T-helper 1 cell (primary cell): ENCODE measurements around the gene BIRC6.
"Not testable (repeated sequence)": the region's sequence is repeated elsewhere in the genome, so short reads cannot be mapped to it uniquely, and the experiment has no call there.

Experiments used
- DNase-seq, 5 donors: peaks; one replicate each; pipeline ENCODE4 v3.0.0-alpha.2; 2012 to 2020

The BIRC6 gene

DNA sequence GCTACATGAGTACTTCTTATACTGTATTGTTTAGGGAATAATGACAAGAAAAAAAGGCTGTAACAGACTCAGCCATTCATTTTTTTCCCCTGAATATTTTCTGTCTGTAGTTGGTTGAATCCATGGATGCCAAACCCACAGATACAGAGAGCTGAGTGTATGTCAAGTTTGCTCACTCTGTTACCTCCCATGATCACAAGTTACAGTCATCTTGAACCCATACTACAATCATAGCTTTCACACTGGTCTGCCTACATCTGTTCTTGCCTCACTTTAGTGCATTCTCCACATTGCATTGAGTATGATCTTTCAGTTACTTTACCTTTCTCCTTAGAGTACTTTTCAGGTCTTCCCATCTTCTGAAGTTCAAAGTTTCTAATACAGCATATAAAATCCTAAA lies 94.0 kb downstream of the BIRC6 start:
- no peak for DNase-seq

DNA sequence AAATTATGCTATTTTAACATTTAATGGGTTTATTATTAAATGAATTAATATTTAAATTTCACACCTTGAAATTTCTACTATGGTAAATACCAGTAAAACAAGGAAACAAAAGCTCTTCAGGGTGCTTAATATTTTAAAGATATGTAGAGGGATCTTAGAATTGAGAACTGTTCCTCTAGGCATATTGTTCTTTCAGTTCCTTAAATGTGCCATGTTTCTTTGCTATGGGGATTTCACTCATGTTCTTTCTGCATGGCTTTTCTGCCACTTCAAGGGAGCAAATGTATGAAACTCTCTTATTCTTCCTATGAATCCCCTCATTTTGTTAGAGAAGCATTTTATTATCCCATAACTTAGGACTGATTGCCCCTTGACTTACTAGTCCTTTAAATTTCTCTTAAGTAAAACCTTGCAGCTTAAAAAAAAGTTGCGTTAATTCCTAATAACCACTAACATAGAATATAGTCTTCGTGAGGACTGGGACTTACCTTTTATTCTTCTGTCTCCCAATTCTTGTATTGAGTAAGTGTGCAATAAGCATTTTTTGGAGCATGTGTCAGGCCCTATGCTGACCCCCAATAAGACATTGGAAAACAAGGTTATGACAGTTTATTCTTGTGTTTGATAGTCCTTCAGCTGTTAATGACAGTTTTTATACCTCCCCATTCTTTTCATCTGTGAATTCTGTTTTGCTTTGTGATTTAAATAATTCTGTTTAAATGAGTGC lies 95.7 kb downstream of the BIRC6 start:
- no peak for DNase-seq

DNA sequence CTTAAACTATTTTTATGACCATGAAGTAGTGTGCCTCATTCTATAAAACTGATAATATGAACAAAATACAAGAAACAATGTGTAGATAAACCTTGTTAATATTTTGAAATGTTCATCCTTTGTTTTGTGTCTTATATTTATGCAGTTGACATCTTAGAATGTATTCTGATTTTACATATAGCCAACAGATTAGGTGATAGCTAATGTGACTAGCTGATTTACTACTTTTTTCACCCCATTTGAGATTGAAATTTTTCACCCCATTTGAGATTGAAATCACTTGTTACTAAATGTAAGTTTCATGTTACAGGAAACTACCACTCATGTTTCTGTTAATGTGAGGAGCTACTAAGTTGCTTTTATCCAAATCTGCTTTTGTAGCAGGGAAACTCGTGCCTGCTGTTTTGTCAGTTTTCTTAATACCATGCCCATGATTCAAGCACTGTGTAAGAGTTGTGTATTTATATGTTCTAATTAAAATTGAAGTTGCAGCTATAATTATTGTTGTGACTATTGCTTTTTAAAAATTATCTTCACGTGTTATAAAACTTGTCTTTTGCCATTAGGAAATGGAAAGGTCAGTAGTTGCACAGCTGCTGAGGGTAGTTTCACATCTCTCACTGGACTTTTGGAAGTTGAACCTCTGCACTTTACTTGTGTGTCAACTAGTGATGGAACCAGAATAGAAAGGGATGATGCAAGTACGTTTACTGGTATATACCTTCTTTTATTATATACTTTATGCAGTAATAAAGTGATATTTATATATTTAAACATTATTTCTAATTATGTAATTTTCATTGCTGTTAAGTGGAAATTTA lies 96.6 kb downstream of the BIRC6 start:
- no peak for DNase-seq

DNA sequence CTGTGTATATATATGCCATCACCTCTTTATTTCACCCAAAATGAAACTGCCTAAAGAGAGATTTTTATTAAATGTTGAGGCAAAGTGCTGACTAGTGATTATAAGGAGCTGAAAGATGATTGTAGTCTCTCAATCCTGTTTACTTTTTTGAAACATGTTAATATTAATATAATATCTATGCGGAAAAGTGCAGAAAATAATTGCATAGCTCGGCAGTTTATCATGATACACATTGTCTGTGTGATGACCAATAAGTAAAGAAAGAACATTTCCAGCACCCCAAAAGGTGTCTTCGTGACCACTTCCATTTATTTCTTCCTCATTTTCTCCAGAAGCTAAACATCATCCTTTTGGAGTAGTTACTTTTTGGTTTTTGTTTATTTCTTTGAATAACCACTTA lies 99.0 kb downstream of the BIRC6 start:
- no peak for DNase-seq

DNA sequence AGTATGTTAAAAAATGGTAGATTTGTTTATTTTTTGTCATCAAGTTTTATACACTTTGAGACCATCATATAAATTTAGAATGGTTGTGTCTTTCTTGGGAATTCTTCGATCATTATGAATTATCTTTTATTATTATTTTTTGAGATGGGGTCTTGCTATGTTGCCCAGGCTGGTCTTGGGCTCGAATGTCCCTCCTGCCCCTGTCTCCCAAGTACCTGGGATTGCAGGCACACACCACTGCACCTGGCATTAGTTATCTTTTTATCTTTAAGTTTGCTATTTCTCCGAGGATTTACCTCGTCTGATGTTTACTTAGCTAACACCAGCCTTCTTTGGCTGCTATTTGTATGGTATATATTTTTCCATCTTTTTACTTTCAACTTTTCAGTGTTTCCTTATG lies 100.0 kb downstream of the BIRC6 start:
- DNase-seq = no peak

- DNase-seq = no peak
Observed at GRCh38 chr2:32457814-32458213, 101.0 kb downstream of the BIRC6 start.

DNA sequence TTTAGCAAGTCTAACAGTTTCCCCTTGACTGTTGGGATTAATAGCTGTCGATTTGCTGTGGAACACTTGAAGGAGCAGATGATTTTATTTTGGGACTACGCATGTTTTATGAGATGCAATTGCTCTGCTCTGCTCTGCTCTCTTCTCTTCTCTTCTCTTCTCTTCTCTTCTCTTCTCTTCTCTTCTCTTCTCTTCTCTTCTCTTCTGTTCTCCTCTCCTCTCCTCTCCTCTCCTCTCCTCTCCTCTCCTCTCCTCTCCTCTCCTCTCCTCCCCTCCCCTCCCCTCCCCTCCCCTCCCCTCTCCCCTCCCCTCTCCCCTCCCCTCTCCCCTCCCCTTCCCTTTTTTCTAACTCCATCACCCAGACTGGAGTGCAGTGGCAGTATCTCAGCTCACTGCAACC lies 104.0 kb downstream of the BIRC6 start:
- not testable (repeated sequence) for DNase-seq

GRCh38 chr2:32463110-32463509 lies 106.3 kb downstream of the BIRC6 start:
- no peak for DNase-seq

- DNase-seq = no peak
Observed at GRCh38 chr2:32464431-32464830, 107.6 kb downstream of the BIRC6 start.

DNA sequence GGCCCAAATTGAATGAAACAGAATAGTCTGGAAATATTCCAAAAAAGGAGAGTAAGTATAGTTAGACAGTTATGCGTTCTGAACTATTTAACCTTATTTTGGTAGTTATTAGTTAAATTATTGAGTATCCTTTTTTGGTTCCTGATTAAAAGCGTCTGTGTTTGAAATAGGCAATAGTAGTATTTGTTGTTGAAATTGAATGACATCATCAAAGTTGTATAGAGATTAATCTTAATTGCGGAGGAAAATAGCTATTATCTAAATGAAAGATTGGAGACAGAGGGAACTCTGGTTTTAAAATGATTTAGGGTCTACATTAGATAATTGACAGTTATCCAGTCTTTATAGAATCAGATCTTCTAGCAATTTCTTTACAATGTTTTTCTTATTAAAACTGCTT lies 115.8 kb downstream of the BIRC6 start:
- DNase-seq = no peak

DNA sequence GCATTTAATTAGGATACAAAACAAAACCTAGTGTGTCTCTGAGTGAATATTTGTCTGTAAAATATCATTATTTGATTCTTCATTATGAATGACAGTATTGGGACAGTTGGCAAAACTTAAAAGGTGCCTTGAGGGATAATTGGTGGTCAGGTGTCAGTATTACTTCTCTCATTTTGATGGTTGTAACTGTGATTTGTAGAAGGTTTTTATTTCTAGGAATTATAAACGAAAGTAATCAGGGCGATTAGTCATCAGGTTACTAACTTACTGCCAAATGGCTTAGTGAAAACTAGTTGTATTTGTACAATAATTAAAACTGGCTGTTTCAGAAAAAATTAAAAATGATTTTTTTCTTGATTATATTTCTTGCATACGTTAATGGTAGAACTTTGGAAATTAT lies 117.6 kb downstream of the BIRC6 start:
- DNase-seq = peak in 1 of 5 donors; percentile 38

- no peak for DNase-seq
Observed at GRCh38 chr2:32478889-32479620, 122.2 kb downstream of the BIRC6 start.

GRCh38 chr2:32479993-32480392 lies 123.2 kb downstream of the BIRC6 start:
- no peak for DNase-seq

GRCh38 chr2:32482471-32482870 lies 125.6 kb downstream of the BIRC6 start:
- DNase-seq = no peak

- no peak for DNase-seq
Observed at GRCh38 chr2:32484937-32485336, 128.1 kb downstream of the BIRC6 start.

DNA sequence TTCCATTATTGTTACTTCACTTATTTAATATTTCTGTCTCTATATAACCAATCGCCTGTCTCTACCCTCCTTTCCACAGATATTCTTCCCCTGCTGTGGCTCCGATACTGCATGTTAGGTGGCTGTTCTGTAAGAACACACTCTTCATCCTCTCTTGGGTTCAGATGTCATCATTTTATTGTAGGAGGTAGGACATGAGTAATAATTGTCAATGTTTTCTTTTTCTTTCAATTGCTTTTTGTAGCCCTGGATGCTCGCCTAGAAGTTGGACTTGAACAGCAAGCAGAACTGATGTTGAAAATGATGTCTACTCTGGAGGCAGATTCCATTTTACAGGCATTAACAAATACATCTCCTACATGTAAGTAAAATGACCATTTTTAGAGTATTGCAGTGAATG lies 128.6 kb downstream of the BIRC6 start:
- no peak for DNase-seq

GRCh38 chr2:32489061-32489460 lies 132.2 kb downstream of the BIRC6 start:
- DNase-seq = no peak

GRCh38 chr2:32491346-32491745 lies 134.5 kb downstream of the BIRC6 start:
- no peak for DNase-seq

DNA sequence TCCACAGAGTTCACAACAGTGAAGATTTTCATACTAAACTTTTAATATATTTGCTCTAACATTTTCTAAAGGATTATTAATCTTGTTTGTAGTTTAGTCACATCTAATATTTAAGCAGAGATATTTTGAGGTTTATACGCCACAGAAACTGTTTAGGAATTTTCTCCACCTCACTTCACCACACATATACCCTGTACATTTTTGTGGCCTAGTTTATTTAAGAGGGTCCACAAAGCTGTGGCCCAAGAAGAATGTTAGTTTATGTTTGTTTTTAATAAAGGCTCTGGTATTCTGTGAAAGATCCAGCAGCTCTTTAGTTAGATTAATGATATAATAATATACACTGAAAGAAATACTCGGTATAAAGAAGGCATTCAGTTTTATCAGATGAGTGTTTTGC lies 138.3 kb downstream of the BIRC6 start:
- DNase-seq = no peak

DNA sequence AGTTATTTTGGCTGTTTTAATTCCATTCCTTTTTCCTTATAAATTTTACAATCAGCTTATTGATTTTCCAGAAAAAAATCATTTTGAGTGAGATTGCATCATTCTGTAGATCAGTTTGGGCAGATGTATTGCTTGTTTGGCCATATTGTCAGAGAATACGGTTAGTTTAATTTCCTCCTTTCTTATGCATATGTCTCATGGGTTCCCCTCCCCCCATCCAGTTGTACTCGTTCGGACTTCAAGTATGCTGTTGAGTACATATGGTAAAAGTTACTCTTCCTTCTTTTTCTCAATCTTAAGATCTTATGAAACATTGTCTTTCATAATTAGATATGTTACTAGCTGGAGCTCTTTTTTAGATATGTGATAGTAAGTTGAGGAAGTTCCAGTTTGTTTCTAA lies 139.8 kb downstream of the BIRC6 start:
- DNase-seq = no peak

DNA sequence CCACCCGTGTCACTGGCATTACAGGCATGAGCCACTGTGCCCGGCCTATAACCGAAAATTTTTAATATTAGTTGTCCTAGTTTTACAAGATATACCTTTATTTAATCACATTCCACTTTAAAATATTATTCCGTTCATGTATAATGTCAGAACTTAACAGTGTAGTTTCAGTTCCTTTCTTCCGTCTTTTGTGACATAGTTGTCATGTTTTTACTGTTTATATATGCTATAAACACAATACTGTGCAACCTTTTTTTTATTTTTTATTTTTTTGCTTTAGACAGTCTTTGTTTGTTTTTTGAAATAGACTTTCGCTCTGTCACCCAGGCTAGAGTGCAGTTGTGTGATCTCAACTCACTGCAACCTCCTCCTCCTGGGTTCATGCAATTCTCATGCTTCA lies 141.5 kb downstream of the BIRC6 start:
- DNase-seq = no peak

GRCh38 chr2:32502941-32503340 lies 146.1 kb downstream of the BIRC6 start:
- no peak for DNase-seq

DNA sequence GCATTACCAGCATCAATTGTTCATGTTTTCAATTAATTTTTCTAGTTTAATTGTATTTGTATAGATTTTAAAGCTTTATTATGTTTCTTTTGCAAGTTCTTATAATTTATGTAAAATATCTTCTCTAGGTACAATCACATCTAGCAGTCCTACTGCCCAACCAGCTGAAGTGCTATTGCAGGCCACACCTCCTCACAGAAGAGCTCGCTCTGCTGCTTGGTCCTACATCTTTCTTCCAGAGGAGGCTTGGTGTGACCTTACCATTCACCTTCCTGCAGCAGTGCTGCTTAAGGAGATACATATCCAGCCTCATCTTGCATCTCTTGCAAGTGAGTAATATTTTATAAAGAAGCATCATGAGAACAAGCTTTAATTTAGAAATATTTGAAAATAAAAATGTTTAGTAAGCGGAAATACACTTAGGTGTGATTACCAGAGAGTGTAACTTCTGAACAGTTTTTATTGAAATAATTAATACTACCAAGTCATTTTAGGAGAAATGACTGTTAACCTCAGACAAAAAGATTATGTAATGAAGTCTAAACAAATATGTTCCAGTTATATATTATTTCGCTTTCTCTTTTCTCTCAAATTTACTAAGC lies 148.2 kb downstream of the BIRC6 start:
- no peak for DNase-seq
